ENCODE results near the gene CAMK1D.

Gene CAMK1D

DNA sequence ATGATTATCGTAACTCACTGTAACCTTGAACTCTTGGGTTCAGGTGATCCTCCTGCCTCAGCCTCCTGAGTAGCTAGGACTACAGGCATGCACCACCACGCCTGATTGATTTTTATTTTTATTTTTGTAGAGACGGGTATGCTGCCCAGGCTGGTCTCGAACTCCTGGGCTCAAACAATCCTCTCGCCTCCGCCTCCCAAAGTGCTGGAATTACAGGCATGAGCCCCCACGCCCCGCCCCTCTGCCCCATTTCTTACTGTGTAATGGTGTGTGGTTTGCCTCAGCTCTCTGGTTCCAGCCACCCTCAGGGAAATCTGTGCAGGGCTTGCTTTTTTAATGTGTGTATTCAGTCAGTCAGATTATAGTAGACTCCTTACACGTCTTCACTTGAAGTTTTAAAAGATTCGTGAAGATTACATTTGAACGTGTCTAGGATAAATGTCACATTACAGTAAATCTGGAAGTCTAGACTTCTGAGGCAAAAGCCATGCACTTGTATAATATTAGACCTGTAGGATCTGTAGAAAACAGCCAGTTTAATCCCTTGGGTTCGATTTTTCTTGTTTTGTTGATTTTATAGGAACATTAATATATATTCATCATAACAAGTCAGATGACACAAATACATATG is 276.2 kb downstream of the CAMK1D start:
- no peak for DNase-seq (ENCODE audit: low read depth)
- TF ChIP-seq, protein P1, sequence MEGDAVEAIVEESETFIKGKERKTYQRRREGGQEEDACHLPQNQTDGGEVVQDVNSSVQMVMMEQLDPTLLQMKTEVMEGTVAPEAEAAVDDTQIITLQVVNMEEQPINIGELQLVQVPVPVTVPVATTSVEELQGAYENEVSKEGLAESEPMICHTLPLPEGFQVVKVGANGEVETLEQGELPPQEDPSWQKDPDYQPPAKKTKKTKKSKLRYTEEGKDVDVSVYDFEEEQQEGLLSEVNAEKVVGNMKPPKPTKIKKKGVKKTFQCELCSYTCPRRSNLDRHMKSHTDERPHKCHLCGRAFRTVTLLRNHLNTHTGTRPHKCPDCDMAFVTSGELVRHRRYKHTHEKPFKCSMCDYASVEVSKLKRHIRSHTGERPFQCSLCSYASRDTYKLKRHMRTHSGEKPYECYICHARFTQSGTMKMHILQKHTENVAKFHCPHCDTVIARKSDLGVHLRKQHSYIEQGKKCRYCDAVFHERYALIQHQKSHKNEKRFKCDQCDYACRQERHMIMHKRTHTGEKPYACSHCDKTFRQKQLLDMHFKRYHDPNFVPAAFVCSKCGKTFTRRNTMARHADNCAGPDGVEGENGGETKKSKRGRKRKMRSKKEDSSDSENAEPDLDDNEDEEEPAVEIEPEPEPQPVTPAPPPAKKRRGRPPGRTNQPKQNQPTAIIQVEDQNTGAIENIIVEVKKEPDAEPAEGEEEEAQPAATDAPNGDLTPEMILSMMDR (IDR thresholded peaks at IDR 0.05; ENCODE audit: insufficient read depth, low read depth, low read length, missing control alignments), result no peak

DNA sequence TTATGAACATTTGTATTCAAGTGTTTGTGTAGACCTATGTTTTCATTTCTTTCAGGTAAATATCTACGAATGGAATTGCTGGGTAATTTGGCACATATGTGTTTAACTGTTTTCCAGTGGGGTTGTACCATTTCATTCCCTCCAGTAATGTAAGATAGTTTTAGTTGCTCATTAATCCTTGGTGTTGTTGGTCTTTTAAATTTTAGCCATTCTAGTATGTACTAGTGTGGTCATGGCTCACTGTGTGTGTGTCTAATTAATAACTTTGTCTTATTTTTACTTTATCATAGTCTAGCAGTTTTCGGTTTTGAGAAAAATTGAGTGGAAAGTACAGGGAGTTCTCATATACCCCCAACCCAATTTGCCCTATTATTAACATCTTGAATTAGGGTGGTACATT is 278.8 kb downstream of the CAMK1D start:
- DNase-seq (ENCODE audit: low read depth), result no peak
- TF ChIP-seq, protein P1 (IDR thresholded peaks at IDR 0.05; ENCODE audit: insufficient read depth, low read depth, low read length, missing control alignments), result no peak
- H3K4me3 ChIP-seq (ENCODE audit: low read depth, low read length), result no peak overlapping the region

More for the DNA sequence above, 276.2 kb downstream of the CAMK1D start:
- no peak overlapping the region for H3K4me3 ChIP-seq (ENCODE audit: low read depth, low read length)

DNA sequence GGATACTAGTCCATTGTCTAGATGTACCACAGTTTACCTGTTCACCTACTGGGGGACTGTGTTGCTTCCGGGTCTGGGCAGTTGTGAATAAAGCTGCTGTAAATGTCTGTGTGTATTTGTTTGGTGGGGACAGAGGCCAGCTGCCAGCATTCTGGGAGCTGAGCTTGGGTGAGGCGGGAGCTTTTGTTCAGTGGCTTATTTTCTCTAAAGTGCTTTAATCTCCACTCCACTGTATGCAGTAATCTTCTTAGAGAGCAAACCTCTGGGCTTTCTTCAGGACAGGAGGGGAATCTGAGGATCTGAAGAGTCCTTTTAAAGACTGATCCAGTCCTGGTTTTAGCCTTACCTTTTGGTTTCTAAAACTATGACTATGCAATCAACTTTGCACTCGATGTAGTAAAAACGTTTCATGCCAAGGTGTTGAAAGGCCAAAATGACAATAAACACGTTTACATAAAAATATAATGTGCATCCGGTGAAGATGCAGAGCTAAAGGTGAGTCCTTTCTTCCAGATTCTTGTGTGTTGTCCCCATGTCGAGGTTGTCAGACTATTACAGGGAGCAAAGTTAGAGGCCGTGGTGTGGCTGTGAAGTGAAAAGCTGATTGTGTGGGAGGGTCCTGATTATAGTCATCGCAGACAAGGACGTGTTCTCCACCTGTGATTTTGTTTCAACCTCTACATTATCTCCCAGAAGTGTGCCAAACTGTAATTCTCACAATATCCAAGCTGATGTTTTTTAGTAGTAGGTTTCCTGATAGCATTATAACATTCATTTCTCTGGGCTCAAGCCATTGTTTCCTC is 279.8 kb downstream of the CAMK1D start:
- H3K4me3 ChIP-seq (ENCODE audit: low read depth, low read length), result no peak overlapping the region
- TF ChIP-seq, protein P1 (IDR thresholded peaks at IDR 0.05; ENCODE audit: insufficient read depth, low read depth, low read length, missing control alignments), result no peak
- DNase-seq (ENCODE audit: low read depth), result no peak

DNA sequence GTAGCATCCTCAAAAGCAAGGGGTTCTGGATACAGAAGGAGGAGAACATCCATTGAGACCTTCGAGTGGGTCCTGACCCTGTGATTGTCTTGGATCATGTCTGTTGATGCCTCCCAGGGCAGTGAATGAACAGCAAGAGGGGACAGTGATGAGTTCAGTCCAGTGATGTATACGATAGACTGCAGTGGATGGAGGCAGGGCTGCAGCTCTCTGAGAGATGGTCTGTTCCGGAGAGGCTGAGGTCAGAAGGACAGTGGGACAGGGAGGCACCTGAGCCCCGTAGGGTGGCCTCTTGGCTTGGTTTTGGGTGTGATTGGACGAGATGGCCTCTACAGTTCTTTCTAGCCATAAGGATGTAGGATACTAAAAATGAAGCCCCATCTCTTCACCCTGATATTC is 280.4 kb downstream of the CAMK1D start:
- no peak overlapping the region for H3K4me3 ChIP-seq (ENCODE audit: low read depth, low read length)
- TF ChIP-seq, protein P1 (IDR thresholded peaks at IDR 0.05; ENCODE audit: insufficient read depth, low read depth, low read length, missing control alignments), result no peak
- DNase-seq (ENCODE audit: low read depth), result no peak

DNA sequence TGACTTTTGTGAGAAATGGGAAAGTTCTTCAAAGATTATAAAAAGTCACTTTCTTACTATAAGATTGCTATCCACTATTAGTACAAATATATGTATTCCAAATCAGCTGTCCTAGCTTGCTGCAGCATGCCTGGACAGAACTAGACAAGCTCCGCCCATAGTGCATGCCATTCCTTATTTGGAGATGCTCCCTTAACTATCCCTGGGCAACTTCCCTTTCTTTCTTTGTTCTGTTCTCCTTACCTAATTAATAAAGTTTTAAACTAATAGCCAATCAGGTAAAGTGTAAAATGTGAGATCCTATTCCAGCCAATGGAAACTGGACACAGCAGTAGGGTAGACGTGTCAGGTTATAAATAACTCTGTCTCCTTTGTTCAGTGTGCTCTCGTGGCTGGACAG is 281.9 kb downstream of the CAMK1D start:
- H3K4me3 ChIP-seq (ENCODE audit: low read depth, low read length), result no peak overlapping the region
- no peak for DNase-seq (ENCODE audit: low read depth)
- TF ChIP-seq, protein P1 (IDR thresholded peaks at IDR 0.05; ENCODE audit: insufficient read depth, low read depth, low read length, missing control alignments), result no peak

DNA sequence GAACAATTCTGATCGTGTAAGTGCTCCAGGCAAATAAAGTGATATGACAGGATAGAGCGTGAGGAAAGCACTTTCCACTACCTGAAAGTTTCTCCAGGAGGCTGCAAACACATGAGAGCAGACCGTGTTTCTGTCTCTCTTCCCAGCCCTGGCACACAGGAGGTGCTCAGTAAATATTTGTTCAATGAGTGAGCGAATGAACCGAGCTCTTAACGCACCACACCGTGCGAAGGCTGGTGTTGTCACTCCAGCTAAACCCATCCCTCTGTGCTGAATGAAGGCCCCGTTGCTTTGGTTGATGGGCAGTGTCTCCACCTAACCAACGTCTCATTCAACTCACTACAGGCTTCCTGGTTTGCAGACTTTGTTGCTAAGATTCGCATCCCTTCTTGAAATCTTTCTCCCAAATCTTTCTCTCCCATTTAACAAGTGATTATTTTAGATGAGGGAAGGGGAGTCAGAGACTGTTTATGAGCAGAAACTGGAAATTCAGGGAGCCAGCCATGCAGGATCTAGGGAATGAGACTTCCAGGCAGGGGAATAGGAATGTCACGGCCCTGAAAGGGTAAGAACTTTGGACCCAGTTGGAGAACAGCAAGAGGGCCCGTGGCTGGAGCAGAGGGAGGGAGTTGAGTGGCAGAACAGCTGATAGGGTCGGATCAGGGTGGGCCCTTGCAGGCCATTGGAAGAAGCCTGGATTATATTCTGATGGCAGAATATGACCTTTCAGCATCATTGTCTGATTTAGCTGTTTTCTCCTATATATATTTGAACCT is 282.6 kb downstream of the CAMK1D start:
- no peak for DNase-seq (ENCODE audit: low read depth)
- H3K4me3 ChIP-seq (ENCODE audit: low read depth, low read length), result no peak overlapping the region
- TF ChIP-seq, protein P1 (IDR thresholded peaks at IDR 0.05; ENCODE audit: insufficient read depth, low read depth, low read length, missing control alignments), result no peak
